ENCODE data around the gene CFAP251.
"Not testable (repeated sequence)": the region's sequence is repeated elsewhere in the genome, so short reads cannot be mapped to it uniquely, and the experiment has no call there.

Gene CFAP251

DNA sequence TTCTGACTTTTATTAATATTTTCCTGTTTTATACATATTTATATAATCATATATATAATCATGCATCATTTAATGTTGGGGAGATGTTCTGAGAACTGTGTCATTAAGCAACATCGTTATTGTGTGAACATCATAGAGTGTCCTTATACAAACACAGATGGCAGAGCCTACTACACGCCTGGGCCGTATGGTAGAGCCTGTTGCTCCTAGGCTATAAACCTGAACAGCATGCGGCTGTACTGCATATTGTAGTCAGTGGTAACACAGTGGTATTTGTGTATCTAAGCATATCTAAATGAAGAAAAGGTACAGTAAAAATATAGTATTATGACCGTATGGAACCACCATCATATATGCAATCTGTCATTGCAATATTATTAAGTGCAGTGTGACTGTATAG lies 58.6 kb downstream of the CFAP251 start:
- no peak for DNase-seq

DNA sequence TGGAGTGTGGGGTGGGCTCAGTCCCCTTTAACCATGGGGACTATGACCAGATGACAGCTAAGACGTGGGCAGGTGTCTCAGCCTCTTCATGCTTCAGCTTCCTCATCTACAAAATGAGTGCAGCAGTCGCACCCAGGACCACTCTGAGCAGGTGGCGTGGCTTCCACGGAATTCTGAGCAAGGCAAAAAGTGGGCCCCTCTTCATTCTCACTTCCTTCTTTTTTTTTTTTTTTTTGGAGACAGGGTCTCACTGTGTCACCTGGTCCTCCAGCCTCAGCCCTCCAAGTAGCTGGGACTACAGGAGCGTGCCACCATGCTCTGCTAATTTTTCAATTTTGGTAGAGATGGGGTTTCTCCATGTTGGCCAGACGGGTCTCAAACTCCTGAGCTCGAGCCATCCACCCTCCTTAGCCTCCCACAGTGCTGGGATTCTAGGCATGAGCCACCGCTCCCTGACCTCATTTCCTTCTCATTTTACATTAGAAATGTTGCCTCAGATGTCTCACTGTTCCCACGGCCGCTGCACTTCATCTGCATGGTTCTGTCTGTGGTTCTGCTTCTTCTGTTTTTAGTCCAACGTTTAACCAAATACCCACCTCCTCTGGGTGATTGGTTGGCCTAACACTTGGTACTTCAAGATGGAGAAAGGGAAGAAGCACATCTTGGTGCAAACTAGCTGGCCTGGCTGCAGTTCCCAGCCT lies 61.9 kb downstream of the CFAP251 start:
- DNase-seq, result no peak

DNA sequence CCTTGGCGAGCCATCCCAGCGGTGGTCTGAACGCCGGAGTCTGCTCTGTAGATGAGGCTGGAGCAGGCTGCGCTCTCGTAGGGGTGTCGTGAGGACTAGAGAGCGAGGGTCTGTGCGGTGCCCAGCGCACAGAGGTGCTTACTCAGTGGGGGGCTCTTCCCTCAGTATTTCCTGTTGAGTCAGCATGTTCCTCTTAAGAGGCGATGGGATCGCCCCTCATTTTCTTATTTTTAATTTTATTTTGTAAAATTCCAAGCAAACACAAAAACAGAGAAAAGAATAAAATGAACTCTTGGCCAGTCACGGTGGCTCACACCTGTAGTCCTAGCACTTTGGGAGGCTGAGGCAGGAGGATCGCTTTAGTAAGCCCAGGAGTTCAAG lies 62.5 kb downstream of the CFAP251 start:
- DNase-seq, result no peak

DNA sequence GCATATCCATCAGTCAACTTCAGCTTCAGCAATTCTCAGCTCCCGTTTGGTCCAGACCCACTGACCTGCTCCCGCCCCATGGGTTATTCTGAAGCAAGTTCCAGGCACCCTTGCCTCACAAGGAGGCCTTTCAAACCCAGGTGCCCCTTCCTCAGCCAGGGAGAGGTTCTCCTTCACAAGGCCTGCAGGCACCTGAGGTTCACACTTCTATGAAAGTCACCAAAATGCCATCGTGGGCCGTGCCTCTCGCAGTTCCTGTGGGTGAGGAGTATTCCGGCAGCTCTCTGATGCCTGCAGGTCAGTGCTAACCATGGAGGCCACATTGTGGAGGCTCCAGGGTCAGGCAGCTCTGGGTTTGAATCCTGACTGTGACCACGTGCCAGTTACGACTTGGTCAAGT lies 63.1 kb downstream of the CFAP251 start:
- no peak for DNase-seq

DNA sequence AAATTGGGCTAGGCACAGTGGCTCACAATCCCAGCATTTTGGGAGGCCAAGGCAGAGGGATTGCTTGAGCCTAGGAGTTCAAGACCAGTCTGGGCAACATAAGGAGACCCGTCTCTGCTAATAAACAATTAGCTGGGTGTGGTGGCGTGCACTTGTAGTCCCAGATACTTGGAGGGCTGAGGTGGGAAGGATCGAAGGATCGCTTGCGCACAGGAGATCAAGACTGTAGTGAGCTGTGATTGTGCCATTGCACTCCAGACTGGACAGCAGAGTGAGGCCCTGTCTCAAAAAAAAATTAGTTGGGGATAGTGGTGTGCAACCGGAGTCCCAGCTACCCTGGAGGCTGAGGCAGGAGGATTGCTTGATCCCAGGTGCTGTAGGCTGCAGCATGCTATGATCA lies 64.6 kb downstream of the CFAP251 start:
- no peak for DNase-seq

DNA sequence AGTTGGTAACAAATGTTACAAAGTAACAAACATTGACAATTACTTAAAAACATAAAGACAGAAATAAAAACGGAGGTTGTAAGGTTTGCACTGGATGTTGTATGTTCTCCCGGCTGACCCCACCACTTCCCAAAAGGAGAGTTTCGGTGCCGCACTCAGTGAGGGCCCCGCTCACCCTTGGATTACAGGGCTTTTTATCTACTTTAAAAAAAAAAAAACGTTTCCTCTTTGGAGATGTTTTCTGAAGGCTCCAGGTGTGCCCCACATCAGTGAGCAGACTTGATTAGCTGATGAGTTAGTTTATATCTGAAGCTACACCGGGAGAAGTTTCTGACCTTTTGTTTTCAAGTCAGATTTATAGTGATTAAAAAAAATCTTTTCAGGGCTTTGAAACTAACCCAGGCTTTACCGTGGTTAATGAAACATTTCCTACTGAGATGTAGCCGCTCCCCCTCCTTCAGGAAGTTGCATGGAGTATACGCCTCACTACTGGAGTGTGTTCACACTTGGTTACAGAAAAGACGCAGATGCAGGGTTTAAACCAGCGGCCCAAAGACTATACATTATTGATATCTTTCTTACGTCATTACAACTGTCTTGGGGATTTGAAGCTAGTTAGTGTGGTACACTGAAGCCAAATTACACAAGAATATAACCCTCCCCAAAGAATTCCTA lies 65.3 kb downstream of the CFAP251 start:
- no peak for DNase-seq

DNA sequence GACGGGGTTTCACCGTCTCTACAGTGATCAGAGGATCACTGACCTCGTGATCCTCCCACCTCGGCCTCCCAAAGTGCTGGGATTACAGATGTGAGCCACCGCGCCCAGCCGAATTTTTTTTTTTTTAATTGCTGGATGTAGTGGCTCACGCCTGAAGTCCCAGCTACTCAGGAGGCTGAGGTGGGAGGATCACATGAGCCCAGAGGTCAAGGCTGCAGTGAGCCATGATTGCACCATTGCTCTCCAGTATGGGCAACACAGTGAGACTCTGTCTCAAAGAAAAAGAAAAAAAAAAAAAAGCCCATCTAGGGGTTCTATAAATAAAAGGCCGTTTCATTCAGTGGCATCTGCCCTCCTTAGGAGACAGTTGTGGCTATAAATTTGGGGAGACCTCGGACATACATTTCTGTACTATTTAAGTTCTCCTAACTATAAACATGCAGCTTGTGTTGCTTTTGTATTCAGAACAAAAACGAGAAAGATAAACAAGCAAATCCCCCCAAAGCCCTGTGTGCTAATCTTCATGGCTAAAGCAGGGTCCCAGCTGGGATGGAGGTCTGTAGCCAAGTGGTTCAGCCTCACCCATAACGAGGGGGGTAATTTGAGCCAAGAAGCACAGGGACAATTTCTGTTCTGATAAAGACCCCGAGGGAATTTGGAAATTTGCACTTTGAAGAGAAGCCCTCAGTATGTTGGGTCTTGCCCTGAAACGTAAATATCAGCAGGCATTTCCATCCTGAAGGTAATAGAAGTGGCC lies 68.3 kb downstream of the CFAP251 start:
- DNase-seq, result no peak

DNA sequence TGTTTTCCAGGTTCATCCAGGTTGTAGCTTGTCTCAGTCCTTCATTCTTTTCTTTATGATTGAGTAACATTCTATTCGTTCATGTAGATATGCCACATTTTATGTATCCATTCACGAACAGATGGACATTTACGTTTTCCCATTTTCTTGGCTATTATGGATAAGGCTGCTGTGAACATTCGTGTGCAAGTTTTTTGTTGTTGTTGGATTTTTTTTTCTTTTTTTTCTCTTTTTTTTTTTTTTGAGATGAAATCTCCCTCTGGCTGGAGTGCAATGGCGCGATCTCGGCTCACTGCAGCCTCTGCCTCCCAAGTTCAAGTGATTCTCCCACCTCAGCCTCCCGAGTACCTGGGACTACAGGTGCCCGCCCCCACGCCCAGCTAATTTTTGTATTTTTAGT lies 70.1 kb downstream of the CFAP251 start:
- DNase-seq, result not testable (repeated sequence)

DNA sequence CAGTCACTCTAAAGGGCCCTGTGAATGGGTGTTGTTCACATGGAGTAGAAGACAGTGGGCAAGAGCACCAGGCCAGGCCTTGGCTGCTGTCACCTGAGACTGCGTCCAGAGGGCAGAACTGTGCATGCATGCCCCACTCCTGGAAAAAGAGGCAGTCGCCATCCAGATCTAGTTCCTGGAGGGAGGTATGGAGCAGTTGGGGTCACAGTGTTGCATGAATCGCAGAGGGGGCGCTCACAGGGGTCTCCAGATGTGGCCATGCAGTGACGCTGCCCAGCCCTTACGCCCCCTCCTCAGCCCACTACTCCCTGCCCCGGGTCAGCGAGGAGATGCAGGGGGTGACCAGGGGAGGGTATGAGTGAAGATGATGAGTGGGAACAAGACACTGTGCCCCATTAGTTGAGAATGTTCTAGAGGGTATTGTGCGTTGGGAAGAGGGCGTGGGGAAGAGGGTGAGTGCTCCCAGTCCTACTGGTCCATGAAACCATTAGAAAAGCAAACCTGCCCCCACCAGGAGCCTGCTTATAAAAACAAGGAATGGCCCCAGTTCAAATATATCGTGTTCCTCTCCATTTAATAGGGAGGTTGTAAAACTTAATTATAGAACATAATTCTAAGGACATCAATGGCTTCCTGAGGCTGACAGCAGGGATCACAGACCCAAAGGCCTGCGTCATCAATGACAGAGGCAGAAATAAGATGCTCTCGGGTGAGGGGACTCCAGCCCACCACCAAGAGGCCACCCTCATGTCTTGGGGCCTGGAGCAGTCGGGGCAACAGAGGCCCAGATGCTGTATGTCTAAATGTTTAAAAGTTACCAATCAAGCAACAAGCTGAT lies 71.1 kb downstream of the CFAP251 start:
- DNase-seq, result no peak

DNA sequence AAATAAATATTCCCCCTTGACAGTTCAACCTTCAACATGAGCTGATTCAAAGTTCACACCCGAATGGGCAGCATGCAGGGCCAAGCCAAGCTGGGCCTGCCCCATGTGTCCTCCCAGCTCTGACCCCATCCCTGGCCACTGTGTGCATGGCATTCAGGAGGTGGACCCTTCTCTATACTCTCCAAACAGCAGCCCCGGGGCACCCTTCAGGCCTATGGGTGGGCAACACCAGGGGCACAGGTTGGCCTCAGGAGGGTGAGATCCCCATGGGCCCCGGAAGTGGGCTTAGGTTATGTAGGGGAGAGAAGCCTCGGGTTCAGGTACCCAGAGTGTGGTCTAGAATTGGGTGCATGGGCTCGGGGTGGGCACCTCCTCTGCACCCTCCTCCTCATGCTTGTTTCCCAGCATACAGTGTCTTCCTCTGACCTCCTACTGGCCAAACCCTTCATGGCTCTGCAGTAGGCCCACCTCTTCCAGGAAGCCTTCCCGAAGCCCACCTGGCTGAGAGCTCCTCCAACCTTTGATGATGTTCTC lies 71.8 kb downstream of the CFAP251 start:
- no peak for DNase-seq

DNA sequence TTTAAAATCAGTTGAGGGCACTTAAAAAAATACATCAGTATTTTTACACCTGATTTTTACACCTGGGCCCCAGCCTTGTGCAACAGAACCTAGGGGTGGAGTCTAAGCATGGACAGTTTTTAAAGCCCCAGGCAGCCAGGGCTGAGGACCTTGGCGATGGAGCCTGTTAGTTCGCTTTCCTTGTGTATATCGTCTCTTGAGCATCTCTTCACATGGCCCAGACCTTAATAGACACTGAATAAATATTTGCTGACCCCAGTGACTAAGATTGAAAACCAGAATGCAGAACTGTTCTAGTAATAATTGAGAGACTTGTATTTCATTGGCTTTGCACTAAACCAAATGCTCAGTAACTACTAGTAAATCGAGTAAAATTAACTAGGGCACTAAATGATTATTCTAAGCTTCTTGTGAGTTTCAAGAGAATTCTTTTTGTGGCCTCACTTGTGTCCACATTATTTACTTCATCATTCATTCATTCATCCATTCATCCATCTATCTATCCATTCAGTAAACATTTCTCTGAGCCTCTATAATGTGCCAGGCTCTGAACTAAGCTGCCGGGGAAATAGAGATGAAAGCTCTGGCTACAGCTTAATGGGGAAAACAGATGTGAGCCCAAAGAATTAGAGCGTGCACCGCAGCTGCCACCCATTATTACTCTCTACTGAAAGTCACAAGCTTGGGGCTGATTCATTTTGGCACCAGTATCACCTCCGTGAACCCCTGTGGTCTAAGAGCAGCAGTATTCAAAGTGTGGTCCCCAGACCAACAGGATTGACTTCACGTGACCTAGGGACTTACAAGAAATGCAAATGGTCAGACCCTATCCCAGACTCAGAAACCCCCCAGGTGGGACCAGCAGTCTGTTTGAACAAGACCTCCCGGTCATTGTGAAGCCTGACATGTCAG lies 72.6 kb downstream of the CFAP251 start:
- no peak for DNase-seq

DNA sequence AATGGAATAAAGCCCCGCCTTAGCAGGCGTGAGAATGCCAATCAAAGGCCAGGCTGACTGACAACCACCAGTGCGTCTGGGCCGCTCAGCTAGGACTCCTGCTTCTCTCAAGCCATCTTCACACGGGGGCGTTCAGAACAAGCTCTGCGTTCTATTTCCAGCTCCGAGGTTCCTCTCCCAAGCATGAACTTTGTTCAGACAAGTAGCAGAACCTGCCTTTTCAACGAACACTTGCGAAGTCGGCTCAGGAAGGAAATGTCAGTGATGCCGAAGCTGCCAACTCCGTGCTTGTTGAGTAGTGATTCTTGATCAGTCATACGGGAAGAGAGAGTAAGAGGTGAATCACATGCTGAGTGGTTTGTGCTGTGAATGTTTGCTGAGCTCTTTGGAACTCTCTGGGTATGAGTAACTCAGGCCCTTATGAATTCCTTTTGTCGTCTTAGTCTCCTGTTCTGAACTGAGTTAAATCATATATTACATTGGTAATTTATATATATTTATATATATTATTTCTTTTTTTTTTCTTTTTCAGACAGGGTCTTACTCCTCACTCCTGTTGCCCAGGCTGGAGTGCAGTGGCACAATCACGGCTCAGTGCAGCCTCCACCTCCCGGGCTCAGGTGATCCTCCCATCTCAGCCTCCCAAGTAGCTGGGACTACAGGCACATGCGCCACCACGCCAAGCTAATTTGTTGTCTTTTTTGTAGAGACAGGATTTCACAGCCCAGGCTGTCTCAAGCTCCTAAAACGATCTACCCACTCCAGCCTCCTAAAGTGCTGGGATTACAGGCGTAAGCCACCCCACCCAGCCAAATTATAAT lies 73.9 kb downstream of the CFAP251 start:
- DNase-seq, result no peak

DNA sequence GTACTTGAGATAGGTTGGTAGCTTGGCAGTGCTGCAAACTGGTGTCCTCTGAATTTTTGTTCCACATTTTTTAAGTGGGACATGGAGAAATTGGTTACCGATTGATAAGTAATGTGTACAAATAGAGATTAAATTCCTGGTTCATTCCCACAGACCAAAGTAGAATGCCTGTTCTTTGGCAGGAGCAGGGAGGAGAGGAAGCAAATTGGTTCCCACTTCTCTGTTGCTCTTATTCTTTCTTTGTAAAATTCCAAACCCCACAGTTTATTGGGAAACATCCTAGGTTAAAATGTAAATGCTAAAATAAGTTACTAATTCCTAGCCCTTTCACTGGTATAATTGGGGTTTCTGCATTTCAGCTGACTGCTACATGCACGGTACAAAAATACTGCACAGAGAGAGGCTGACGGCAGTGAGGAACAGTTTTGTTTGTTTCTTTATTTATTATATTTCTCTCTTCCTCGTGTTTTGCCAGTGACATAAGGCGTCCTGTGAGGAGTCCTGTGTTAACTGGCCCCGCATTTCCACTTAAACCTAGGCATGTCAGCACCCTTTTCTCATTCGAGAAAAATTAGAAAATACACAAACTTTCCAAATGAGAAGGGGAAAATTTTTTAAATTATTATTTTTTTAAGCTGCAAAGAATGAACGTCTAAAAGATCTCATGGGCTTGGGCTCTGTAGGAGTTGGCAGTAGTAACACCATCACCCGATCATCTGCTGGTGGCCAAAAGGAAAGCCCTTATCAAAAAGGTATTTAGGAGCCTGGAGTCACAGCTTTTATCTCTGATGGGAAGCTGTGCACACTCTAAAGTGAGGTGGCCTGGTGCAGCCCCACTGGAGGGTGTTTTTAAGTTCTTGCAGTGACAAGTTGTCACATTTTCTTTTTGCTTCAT lies 77.9 kb downstream of the CFAP251 start:
- no peak for DNase-seq

DNA sequence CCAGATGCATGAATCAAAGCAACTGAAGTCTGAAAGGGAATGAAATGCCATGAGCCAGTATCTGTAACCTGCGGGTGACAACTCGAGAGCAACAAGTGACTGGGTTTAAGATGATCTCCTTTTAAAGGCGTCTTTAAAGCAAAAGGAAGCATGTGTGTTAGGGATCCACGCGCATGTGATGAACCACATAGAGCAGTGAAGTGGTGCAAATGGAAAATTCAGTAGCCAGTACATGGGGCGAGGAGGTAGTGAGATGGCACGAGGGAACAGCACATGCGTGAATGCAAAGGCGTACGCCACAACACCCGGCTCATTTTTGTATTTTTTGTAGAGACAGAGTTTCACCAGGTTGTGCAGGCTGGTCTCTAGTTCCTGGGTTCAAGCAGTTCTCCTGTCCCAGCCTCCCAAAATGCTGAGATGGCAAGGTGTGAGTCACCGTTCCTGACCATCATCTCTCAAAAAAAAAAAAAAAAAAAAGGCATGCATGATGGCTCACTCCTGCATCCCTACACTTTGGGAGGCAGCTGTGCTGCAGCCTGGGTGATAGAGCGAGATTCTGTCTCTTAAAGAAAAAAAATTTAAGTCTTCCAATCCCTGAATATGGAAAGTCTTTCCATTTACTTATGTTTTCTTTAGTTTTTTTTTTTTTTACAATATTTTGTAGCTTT lies 78.7 kb downstream of the CFAP251 start:
- DNase-seq, result no peak

DNA sequence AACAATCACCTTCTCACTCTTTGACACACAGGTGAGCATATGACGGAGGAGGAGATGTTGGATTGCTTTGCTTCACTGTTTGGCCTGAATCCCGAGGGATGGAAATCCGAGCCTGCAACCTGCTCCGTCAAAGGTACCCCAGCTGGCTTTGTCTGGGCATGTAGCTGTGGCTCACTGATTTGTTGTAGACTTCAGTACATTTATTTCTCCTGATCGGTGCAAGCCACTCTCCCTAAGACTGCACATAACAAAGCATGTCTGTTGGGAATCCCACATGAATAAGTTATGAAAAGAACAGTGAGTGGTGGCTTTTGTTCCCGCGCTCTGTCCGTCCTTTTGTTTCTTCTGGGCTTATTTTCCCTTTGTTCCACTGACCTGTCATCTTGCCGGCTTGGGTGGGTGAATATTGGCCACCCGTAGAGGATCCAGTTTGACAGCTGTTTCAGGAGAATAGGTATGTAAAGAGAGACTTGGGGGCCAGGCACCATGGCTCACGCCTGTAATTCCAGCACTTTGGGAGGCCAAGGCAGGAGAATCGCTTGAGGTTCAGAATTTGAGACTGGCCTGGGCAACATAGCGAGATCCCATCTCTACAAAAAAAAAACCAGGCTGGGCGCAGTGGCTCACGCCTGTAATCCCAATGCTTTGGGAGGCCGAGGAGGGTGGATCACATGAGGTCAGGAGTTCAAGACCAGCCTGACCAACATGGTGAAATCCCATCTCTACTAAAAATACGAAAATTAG lies 83.2 kb downstream of the CFAP251 start:
- peak; percentile 88 for DNase-seq

DNA sequence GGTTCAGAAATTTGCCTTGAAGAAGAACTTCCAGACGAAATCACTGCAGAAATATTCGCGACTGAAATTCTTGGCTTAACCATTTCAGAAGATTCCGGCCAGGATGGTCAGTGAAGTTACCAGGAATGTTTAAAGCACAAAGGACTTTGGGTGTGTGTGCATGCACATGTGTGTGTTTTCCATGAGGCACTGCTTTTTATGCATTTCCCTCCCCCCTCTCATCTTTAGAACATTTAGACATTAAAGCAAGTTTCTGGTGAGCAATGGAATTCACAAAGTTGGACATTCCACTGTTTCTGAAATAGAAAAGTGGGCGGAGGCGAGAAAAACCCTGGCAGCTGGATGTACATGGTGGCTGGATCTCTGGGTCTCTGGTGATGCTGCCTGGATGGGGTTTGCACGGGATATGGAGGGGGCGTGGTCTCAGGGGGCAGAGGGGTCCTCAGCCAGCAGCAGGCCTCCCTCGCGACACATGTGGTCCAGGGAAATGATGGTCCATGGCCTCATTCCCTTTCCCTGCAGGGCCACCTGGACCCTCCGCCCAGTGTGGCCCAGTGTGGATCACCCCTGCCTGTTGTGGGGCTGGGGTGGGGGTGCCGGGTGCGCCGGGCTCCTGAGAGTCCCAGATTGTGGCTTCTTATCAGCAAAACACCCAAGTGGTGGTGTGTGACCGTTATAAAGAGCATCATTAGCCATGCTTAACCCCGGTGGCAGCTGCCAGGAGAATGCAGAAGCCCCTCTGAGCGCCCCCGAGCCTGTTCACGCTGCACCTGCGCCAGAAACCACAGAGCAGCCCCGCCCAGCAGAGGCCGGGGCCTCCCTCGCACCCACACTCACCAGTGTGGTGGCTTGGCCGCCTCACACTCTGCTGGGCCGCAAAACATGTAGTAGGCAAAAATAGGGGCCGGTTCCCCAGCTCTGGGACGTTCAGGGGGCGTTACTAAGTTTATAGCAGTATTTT lies 85.5 kb downstream of the CFAP251 start:
- no peak for DNase-seq

DNA sequence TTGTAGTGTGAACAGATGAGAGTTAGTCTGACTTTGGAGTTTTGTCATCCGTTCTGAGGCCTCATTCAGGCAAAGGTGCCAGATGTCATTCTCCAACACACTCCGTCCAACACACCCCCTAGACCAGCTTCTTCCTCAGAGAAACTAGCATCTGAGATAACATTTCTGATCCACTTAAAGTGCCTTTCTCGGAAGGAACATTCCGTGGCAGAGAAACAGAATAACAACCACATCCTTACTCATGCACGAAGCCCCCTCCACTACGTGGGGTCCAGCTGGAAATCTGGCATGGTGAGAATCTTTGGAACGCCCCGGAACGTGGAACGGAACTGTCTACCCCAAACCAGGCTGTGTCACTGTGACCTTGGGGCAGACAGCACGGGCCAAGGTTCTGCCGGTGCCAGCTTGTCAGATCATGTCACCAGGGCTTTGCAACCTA lies 86.3 kb downstream of the CFAP251 start:
- DNase-seq, result no peak
